Sigmoid colon (tissue), 7 donors: ENCODE results near the gene LTF. TPM values are rescaled to one million over a fixed set of nuclear protein-coding genes. Genes with fewer than 3 reads are reported as not detected.
"Not testable (repeated sequence)": the region's sequence is repeated elsewhere in the genome, so short reads cannot be mapped to it uniquely, and the experiment has no call there.

Source experiments
- DNase-seq: peaks from one replicate; pipeline ENCODE4 v3.0.0-alpha.2; 2019
- H3K27ac ChIP-seq, 4 donors: fragments of 200-600 bp; sonication (generic); one replicate each; pipeline ENCODE4 v1.5.1; 2016 to 2019; ENCODE audit warnings: mild to moderate bottlenecking in 1 of 4
- H3K27me3 ChIP-seq, 3 donors: fragments of 200-600 bp; sonication (generic); one replicate each; pipeline ENCODE4 v1.5.1; 2019; ENCODE audit warnings: mild to moderate bottlenecking in 1 of 3
- H3K36me3 ChIP-seq, 4 donors: fragments of 200-600 bp; sonication (generic); one replicate each; pipeline ENCODE4 v1.5.1; 2016 to 2019
- H3K4me1 ChIP-seq, 4 donors: fragments of 200-600 bp; sonication (generic); one replicate each; pipeline ENCODE4 v1.5.1; 2017 to 2019
- H3K4me3 ChIP-seq, 4 donors: fragments of 200-600 bp; sonication (generic); one replicate each; pipeline ENCODE4 v1.5.1; 2017 to 2019; ENCODE audit warnings: mild to moderate bottlenecking in 2 of 4, moderate library complexity in 1 of 4
- H3K9me3 ChIP-seq, 4 donors: fragments of 200-600 bp in 3 of 4; sonication (generic) in 3 of 4; one replicate each; pipeline versions ENCODE4 v1.5.1 to v1.6.1; 2013 to 2019
- CTCF ChIP-seq, 4 experiments: fragments of 450-650 bp in 3 of 4; fragments of 200-600 bp in 1 of 4; IDR thresholded peaks; one replicate each; pipeline ENCODE4 v1.5.1; 2016 to 2019; ENCODE audit warnings: antibody characterized with exemption in 4 of 4, mild to moderate bottlenecking in 3 of 4, moderate library complexity in 2 of 4
- EP300 ChIP-seq, 4 donors: sonication (generic); formaldehyde crosslinking; IDR thresholded peaks; one replicate each; pipeline ENCODE4 v1.6.1; 2017; ENCODE audit warnings: antibody characterized with exemption in 4 of 4
- POLR2A ChIP-seq, 2 donors: fragments of 450-650 bp; IDR thresholded peaks; one replicate each; pipeline ENCODE4 v1.6.1; 2016; ENCODE audit warnings: antibody characterized with exemption in 2 of 2, mild to moderate bottlenecking in 2 of 2, moderate library complexity in 2 of 2
- POLR2AphosphoS5 ChIP-seq, 4 donors: sonication (generic); formaldehyde crosslinking; IDR thresholded peaks; one replicate each; pipeline ENCODE4 v1.6.1; 2017; ENCODE audit warnings: antibody characterized with exemption in 4 of 4
- WGBS, 2 donors: extraction: QIAGEN DNeasy Blood & Tissue Kit; methylation state at CpG; one replicate each; pipeline ENCODE4 v1.1.7; 2013; 5-methylcytosine and 5-hydroxymethylcytosine counted together
- intact Hi-C: fragments of 100-400 bp; cut with DNase I; formaldehyde crosslinking; loops from one replicate; pipeline ENCODE4 v1.15.1; 2023
- polyA plus RNA-seq, 3 donors: library from polyadenylated mRNA; stranded (reverse); fragments of 200-250 nt; gene quantifications; one replicate each; pipeline ENCODE4 v1.2.3, GENCODE V29; 2013
- total RNA-seq, 4 donors: library from RNA; depleted of rRNA; stranded (reverse); fragments of >200 nt; gene quantifications; one replicate each; pipeline ENCODE4 v1.1.0, GENCODE V29; 2016
- donor health status: healthy with polysubstance abuse.
- donor health status: Bipolar disorder and iron deficiency.
- donor health status: healthy.

Gene LTF
- total and polyA plus RNA-seq, 7 donors = 0.16 to 38.0 (median 0.36) TPM; not detected in 2

GRCh38 chr3:46495901-46496456 lies 31.3 kb upstream of the LTF start:
- Histone ChIP-seq H3K27ac (peak overlapping the region in 2 of 4 donors; percentile 40 to 68), H3K27me3 (no peaks in the 10 kb centered on the region)

DNA sequence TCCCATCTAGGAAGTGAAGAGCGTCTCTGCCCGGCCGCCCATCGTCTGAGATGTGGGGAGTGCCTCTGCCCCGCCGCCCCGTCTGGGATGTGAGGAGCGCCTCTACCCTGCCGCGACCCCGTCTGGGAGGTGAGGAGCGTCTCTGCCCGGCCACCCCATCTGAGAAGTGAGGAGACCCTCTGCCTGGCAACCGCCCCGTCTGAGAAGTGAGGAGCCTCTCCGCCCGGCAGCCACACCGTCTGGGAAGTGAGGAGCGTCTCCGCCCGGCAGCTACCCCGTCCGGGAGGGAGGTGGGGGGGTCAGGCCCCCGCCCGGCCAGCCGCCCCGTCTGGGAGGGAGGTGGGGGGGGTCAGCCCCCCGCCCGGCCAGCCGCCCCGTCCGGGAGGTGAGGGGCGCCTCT lies 29.8 kb upstream of the LTF start:
- DNase-seq, intact Hi-C loops: not testable (repeated sequence)
- WGBS, 2 donors = 94 to 97% methylated on average over 27 to 32 of the region's 33 CpGs

More at GRCh38 chr3:46495901-46496456, 31.3 kb upstream of the LTF start:
- no peak for DNase-seq
- no peak overlapping the region for H3K4me3 ChIP-seq
- 86 to 91% methylated on average over 5 of the region's 5 CpGs for WGBS, 2 donors
- intact Hi-C loops = no loop called here
- H3K36me3 ChIP-seq = no peaks in the 10 kb centered on the region
- no peaks in the 10 kb centered on the region for H3K9me3 ChIP-seq
- peaks cover 0 to 8% (median 4%) of the 10 kb centered on the region in 4 donors for H3K4me1 ChIP-seq
- no peak for TF ChIP-seq EP300 (IDR thresholded peaks at IDR 0.05)
- TF ChIP-seq CTCF (IDR thresholded peaks at IDR 0.05) = no peak
- no peak for TF ChIP-seq POLR2A (IDR thresholded peaks at IDR 0.05)
- TF ChIP-seq POLR2AphosphoS5 (IDR thresholded peaks at IDR 0.05) = peak in 2 of 4 donors; percentile 30 to 61

DNA sequence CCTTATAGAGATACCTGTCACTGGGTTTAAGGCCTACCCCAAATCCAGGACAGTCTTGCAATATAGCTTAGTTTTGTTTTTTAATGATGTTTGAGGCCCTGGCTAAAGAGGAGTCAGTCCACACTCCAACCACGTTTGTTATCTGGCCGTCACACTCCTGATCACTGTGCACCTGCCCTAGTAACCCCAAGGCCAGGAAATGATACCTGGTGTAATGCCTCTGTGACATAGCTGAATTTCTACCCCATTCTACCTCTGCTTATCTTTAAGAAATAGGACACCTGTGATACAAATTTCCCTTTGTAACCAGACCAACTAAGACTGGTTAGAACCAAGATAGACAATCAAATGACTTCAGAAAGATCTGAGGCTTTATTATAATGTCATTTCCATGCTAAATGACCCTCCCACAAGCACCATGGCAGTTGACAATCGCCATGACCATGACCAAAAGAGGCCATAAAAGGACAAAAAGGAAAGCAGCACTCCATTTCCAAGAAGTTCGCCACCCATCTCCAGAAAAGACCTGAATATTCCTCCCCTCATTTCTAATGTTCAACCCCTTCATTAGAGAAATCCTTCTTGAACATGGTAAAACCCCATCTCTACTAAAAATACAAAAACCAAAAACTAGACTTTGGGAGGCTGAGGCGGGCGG lies 28.3 kb upstream of the LTF start:
- Histone ChIP-seq H3K27me3 (no peaks in the 10 kb centered on the region), H3K4me3 (no peak overlapping the region), H3K36me3 (no peaks in the 10 kb centered on the region), H3K27ac (no peak overlapping the region), H3K4me1 (peaks cover 0 to 11% (median 11%) of the 10 kb centered on the region in 4 donors), H3K9me3 (no peaks in the 10 kb centered on the region)
- 85 to 87% methylated on average over 6 of the region's 6 CpGs for WGBS, 2 donors
- intact Hi-C loops = no loop called here
- no peak for DNase-seq
- TF ChIP-seq POLR2A (IDR thresholded peaks at IDR 0.05) (no peak), CTCF (IDR thresholded peaks at IDR 0.05) (no peak), EP300 (IDR thresholded peaks at IDR 0.05) (no peak), POLR2AphosphoS5 (IDR thresholded peaks at IDR 0.05) (no peak)

More for the DNA sequence above, 29.8 kb upstream of the LTF start:
- H3K4me1 ChIP-seq, H3K27ac ChIP-seq, H3K27me3 ChIP-seq, H3K9me3 ChIP-seq, H3K4me3 ChIP-seq, H3K36me3 ChIP-seq: not testable (repeated sequence)

DNA sequence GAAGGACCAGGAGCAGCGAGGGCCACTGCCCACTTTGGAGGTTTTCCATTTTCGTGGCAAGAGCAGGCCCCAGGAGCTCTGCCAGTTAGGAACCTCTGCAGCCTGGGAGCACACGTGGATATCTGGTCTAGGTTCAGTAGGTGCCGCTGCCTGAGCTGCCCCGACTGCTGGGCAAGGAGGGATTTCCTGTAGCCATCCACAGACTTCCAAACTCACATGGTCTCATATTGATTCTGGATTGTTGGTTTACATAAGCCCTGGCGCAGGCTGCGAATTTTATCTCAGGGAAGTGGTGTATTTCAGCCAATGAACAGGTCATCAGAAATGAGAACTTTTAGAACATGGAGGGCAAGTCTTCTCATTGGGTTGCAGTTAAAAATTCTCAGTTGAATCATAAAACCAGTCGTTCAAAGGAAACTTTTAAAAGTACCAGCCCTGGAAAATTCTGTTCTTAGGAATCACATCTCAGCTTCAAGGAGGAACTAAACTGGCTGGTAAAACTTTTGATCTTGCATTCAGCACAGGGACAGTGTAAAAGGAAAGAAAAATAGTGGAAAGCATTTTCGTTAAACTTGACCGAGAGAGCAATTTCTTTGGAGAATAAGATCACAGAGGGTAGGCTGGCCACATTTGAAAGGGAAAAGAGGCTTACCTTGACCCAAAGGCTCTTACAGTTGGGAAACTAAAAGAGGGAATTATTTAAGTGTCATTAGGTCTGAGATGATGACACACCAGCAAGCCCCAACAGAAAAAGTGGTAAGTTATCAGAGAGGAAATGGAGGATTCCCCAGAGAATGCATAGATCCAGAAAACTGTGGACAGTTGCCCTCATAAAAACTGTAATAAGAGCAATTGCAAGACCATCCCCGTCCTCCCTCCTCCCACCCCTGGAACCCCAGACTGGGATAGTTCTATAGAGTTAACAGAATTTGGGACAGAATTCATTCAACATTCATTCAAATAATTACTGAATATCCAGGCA lies 26.7 kb upstream of the LTF start:
- 76 to 86% methylated on average over 11 of the region's 11 CpGs for WGBS, 2 donors
- no peak for TF ChIP-seq POLR2A (IDR thresholded peaks at IDR 0.05)
- TF ChIP-seq EP300 (IDR thresholded peaks at IDR 0.05) = no peak
- no peak for TF ChIP-seq POLR2AphosphoS5 (IDR thresholded peaks at IDR 0.05)
- TF ChIP-seq CTCF (IDR thresholded peaks at IDR 0.05) = no peak
- Histone ChIP-seq H3K4me3 (no peak overlapping the region), H3K27me3 (no peaks in the 10 kb centered on the region), H3K27ac (no peak overlapping the region), H3K36me3 (no peaks in the 10 kb centered on the region), H3K4me1 (peaks cover 0 to 11% (median 8%) of the 10 kb centered on the region in 4 donors), H3K9me3 (no peaks in the 10 kb centered on the region)
- intact Hi-C loops = no loop called here
- no peak for DNase-seq
